GM12874 (cell line): ENCODE results near the gene GOLGA7B.

Experiments used
- CTCF ChIP-seq: IDR thresholded peaks from 2 replicates; pipeline ENCODE4 v1.5.1; 2011; ENCODE audit warnings: low read depth, mild to moderate bottlenecking, control low read depth, low read length, moderate library complexity; ENCODE audit not compliant: insufficient read depth

Gene GOLGA7B

GRCh38 chr10:97907830-97908229 is 58.2 kb downstream of the GOLGA7B start:
- TF ChIP-seq CTCF: no peak

GRCh38 chr10:97910661-97911060 is 61.0 kb downstream of the GOLGA7B start:
- TF ChIP-seq CTCF: no peak

- TF ChIP-seq CTCF: no peak
Measured at GRCh38 chr10:97911217-97911616, 61.6 kb downstream of the GOLGA7B start.

- no peak for TF ChIP-seq CTCF
Measured at GRCh38 chr10:97913193-97913592, 63.5 kb downstream of the GOLGA7B start.

GRCh38 chr10:97913614-97914013 is 64.0 kb downstream of the GOLGA7B start:
- no peak for TF ChIP-seq CTCF

GRCh38 chr10:97914171-97914836 is 64.7 kb downstream of the GOLGA7B start:
- no peak for TF ChIP-seq CTCF

GRCh38 chr10:97914837-97915211 is 65.2 kb downstream of the GOLGA7B start:
- peak; percentile 92 for TF ChIP-seq CTCF
